K562 (cell line): ENCODE results near the gene UPF1. TPM values are rescaled to one million over a fixed set of nuclear protein-coding genes. Genes with fewer than 3 reads are reported as not detected.

ENCODE experiments used
- ATAC-seq: fragments of 200-7000 bp; cut with Tn5 transposase; 3 replicates; pipeline ENCODE4 v1.9.1; 2020; ENCODE audit warnings: moderate library complexity
- BruUV-seq: library from RNA; stranded (reverse); fragments of 400-500 nt; replicated peaks from 2 replicates; lab custom pipeline; 2021; lab: Mats Ljungman, UMichigan
- CTCF ChIA-PET: fragments of 300-600 bp; formaldehyde crosslinking; extraction: SDS; loops from one replicate; lab custom pipeline; 2021; ENCODE audit warnings: low intra/inter-chr PET ratio; lab: Yijun Ruan, JAX
- POLR2A ChIA-PET: fragments of 300-600, 350-650 bp; sonication (Branson Sonifier 250); formaldehyde crosslinking; extraction: SDS; loops from one replicate; lab custom pipeline; 2021; ENCODE audit warnings: antibody characterized with exemption, inconsistent platforms; lab: Yijun Ruan, JAX
- DNase-seq, 4 experiments: peaks; one replicate each; pipeline versions ENCODE4 v3.0.0 to v3.0.0-alpha.2; 2011 to 2018; ENCODE audit warnings: low spot score in 3 of 4, mixed read lengths in 3 of 4; ENCODE audit errors: extremely low read depth in 1 of 4
- FAIRE-seq: peaks from 2 replicates; lab custom pipeline; 2011; peaks lifted over from hg19 to GRCh38; lab: Jason Lieb, UNC
- H2AFZ ChIP-seq: 2 replicates; pipeline ENCODE4 v1.6.0; 2011; ENCODE audit warnings: low read depth, low read length, control low read depth, inconsistent platforms
- H3K27ac ChIP-seq: fragments of 200-600 bp; 3 replicates; pipeline ENCODE4 v1.8.0; 2011; ENCODE audit warnings: low read depth, mild to moderate bottlenecking, control low read depth, inconsistent platforms, low read length, moderate library complexity, mixed read lengths; ENCODE audit errors: extremely low read depth
- H3K27me3 ChIP-seq, 2 experiments: fragments of 300-600 bp in 1 of 2; 2 replicates in 1 of 2; 3 replicates in 1 of 2; pipeline versions ENCODE4 v1.6.0 to v1.8.0; 2011; ENCODE audit warnings: inconsistent platforms in 2 of 2, low read length in 2 of 2, mild to moderate bottlenecking in 1 of 2, mixed read lengths in 1 of 2, moderate library complexity in 1 of 2; ENCODE audit not compliant: control insufficient read depth in 2 of 2, insufficient read depth in 2 of 2
- H3K36me3 ChIP-seq: fragments of 300-600 bp; 3 replicates; pipeline ENCODE4 v1.8.0; 2011; ENCODE audit warnings: mild to moderate bottlenecking, low read length, inconsistent platforms; ENCODE audit not compliant: control insufficient read depth, insufficient read depth
- H3K4me1 ChIP-seq, 2 experiments: fragments of 200-600 bp in 1 of 2; replicated peaks in 1 of 2; 2 replicates in 1 of 2; 3 replicates in 1 of 2; pipeline versions ENCODE4 v1.5.1 to v1.8.0; 2011; ENCODE audit warnings: inconsistent platforms in 2 of 2, low read length in 2 of 2, mild to moderate bottlenecking in 1 of 2, mixed read lengths in 1 of 2, moderate library complexity in 1 of 2; ENCODE audit not compliant: control insufficient read depth in 2 of 2, insufficient read depth in 2 of 2
- H3K4me2 ChIP-seq: 2 replicates; pipeline ENCODE4 v1.6.1; 2011; ENCODE audit warnings: low read length, control low read depth, inconsistent platforms, mixed read lengths; ENCODE audit not compliant: insufficient read depth
- H3K4me3 ChIP-seq: fragments of 200-600 bp; sonication (generic), shearing (Covaris generic); 2 replicates; pipeline ENCODE4 v1.5.1; 2016; ENCODE audit warnings: control low read depth, inconsistent platforms
- H3K79me2 ChIP-seq: fragments of 200-600 bp; 3 replicates; pipeline ENCODE4 v1.8.0; 2011; ENCODE audit warnings: low read length, inconsistent platforms; ENCODE audit not compliant: control insufficient read depth, insufficient read depth
- H3K9ac ChIP-seq, 2 experiments: 2 replicates each; pipeline versions ENCODE4 v1.6.0 to v1.6.1; 2011; ENCODE audit warnings: low read depth in 2 of 2, low read length in 2 of 2, control low read depth in 1 of 2, inconsistent platforms in 1 of 2, mild to moderate bottlenecking in 1 of 2, mixed read lengths in 1 of 2; ENCODE audit not compliant: insufficient read depth in 1 of 2
- H3K9me1 ChIP-seq: one replicate; pipeline ENCODE4 v1.6.0; 2011; ENCODE audit warnings: inconsistent platforms, mild to moderate bottlenecking, low read length, moderate library complexity; ENCODE audit not compliant: control insufficient read depth, insufficient read depth
- H3K9me3 ChIP-seq: replicated peaks from 2 replicates; pipeline ENCODE4 v1.5.1; 2011; ENCODE audit warnings: low read depth, low read length, inconsistent platforms; ENCODE audit not compliant: control insufficient read depth, insufficient read depth
- H4K20me1 ChIP-seq: replicated peaks from 2 replicates; pipeline ENCODE4 v1.6.1; 2011; ENCODE audit warnings: low read length, inconsistent platforms, mixed read lengths; ENCODE audit not compliant: control insufficient read depth, insufficient read depth
- ADNP ChIP-seq: fragments of 200-800 bp; sonication (Bioruptor generic); IDR thresholded peaks from 2 replicates; pipeline ENCODE4 v1.6.1; 2016; ENCODE audit warnings: missing genetic modification characterization, missing compliant biosample characterization
- CTBP1 ChIP-seq: fragments of 450-650 bp; IDR thresholded peaks from 2 replicates; pipeline ENCODE4 v1.6.1; 2016; ENCODE audit warnings: borderline replicate concordance
- DACH1 ChIP-seq: fragments of 450-650 bp; IDR thresholded peaks from 2 replicates; pipeline ENCODE4 v1.6.1; 2018; ENCODE audit not compliant: partially characterized antibody
- ELF4 ChIP-seq: fragments of 450-650 bp; formaldehyde crosslinking; IDR thresholded peaks from 2 replicates; pipeline ENCODE4 v1.4.0; 2022; ENCODE audit warnings: missing genetic modification characterization
- ESRRA ChIP-seq: fragments of 450-650 bp; IDR thresholded peaks from 2 replicates; pipeline ENCODE4 v1.6.1; 2014; ENCODE audit warnings: low read depth, mild to moderate bottlenecking, moderate library complexity, borderline replicate concordance
- JUN ChIP-seq, 2 experiments: sonication (generic) in 1 of 2; formaldehyde crosslinking in 1 of 2; IDR thresholded peaks; 2 replicates each; pipeline versions ENCODE4 v1.6.1 to v1.8.0; 2012 to 2022; ENCODE audit warnings: borderline replicate concordance in 2 of 2, mild to moderate bottlenecking in 2 of 2, improper control_type of control experiment in 1 of 2, low read depth in 1 of 2, low read length in 1 of 2, missing genetic modification reagents in 1 of 2
- MXI1 ChIP-seq: IDR thresholded peaks from 2 replicates; pipeline ENCODE4 v1.6.1; 2011; ENCODE audit warnings: low read depth, mild to moderate bottlenecking, improper control_type of control experiment, low read length
- NCOA6 ChIP-seq: fragments of 450-650 bp; IDR thresholded peaks from 2 replicates; pipeline ENCODE4 v1.6.1; 2017; ENCODE audit warnings: mild to moderate bottlenecking
- PHB2 ChIP-seq: fragments of 450-650 bp; IDR thresholded peaks from 2 replicates; pipeline ENCODE4 v1.6.1; 2017; ENCODE audit warnings: low read depth
- PHTF2 ChIP-seq: fragments of 250-450 bp; sonication (Bioruptor Pico); IDR thresholded peaks from 2 replicates; pipeline ENCODE4 v1.5.0; 2021; ENCODE audit warnings: mild to moderate bottlenecking
- POLR2B ChIP-seq: fragments of 450-650 bp; IDR thresholded peaks from 2 replicates; pipeline ENCODE4 v1.6.1; 2018; ENCODE audit warnings: low read depth; ENCODE audit not compliant: partially characterized antibody
- PPARD ChIP-seq: fragments of 250-450 bp; sonication (Bioruptor Pico); IDR thresholded peaks from 2 replicates; pipeline ENCODE4 v1.8.0; 2022; ENCODE audit warnings: inconsistent platforms, mild to moderate bottlenecking, moderate library complexity
- RFX1 ChIP-seq: fragments of 450-650 bp; IDR thresholded peaks from 2 replicates; pipeline ENCODE4 v1.6.1; 2016; ENCODE audit warnings: mild to moderate bottlenecking, moderate library complexity
- SP1 ChIP-seq: sonication (generic); formaldehyde crosslinking; IDR thresholded peaks from 2 replicates; pipeline ENCODE4 v1.8.1; 2022; ENCODE audit warnings: mild to moderate bottlenecking, missing genetic modification reagents
- TFAM ChIP-seq: fragments of 250-450 bp; sonication (Bioruptor Pico); conservative IDR thresholded peaks from 2 replicates; pipeline ENCODE4 v1.5.0; 2021; ENCODE audit warnings: mild to moderate bottlenecking, moderate library complexity
- ZNF175 ChIP-seq: fragments of 200-800 bp; sonication (Bioruptor generic); IDR thresholded peaks from 2 replicates; pipeline ENCODE4 v1.6.1; 2016; ENCODE audit warnings: low read depth, mild to moderate bottlenecking, missing genetic modification characterization, missing compliant biosample characterization
- ZNF232 ChIP-seq: sonication (generic); formaldehyde crosslinking; IDR thresholded peaks from 2 replicates; pipeline ENCODE4 v1.8.0; 2022; ENCODE audit warnings: mild to moderate bottlenecking, missing genetic modification reagents
- WGBS: fragments of 100-300 bp; shearing (Covaris generic); methylation state at CpG from one replicate; pipeline ENCODE4 v1.1.6; 2016; ENCODE audit warnings: low coverage, mixed read lengths; ENCODE audit not compliant: insufficient coverage; ENCODE audit errors: missing lambda C conversion rate; 5-methylcytosine and 5-hydroxymethylcytosine counted together
- in situ Hi-C: fragments of 300-500 bp; cut with MboI; formaldehyde crosslinking; loops from 4 replicates; pipeline ENCODE4 v1.15.0; 2018; ENCODE audit warnings: inconsistent platforms, mixed read lengths
- intact Hi-C: fragments of 100-400 bp; cut with micrococcal nuclease; formaldehyde crosslinking; loops from 2 replicates; pipeline ENCODE4 v1.14.2; 2022
- polyA plus RNA-seq, 8 experiments: library from polyadenylated mRNA; depleted of rRNA in 4 of 8; stranded (reverse) in 5 of 8; unstranded in 3 of 8; fragments of >200 nt; fragmentation: Nextera tagmentation in 2 of 8; fragmentation: Illumina TruSeq in 1 of 8; extraction: Ambion mirVana in 2 of 8; extraction: Trizol in 1 of 8; gene quantifications; 2 replicates each; pipeline versions ENCODE4 v1.2.1 to v1.2.3, GENCODE V29; 2011 to 2014; ENCODE audit warnings: inconsistent platforms in 1 of 8, missing spikeins in 1 of 8
- total RNA-seq, 7 experiments: library from RNA; depleted of rRNA in 6 of 7; stranded (reverse); fragments of >200 nt in 6 of 7; fragmentation: Illumina TruSeq in 2 of 7; extraction: Trizol in 2 of 7; gene quantifications; 2 replicates each; pipeline versions ENCODE4 v1.2.1 to v1.2.3, GENCODE V29; 2011 to 2021; ENCODE audit warnings: low replicate concordance in 1 of 7
- TF ChIP-seq, protein P1 (sequence below), 2 experiments: fragments of 250-450 bp in 1 of 2; fragments of 450-650 bp in 1 of 2; sonication (Bioruptor Pico) in 1 of 2; IDR thresholded peaks; 2 replicates each; pipeline versions ENCODE4 v1.6.1 to v1.8.0; 2016 to 2021; ENCODE audit warnings: mild to moderate bottlenecking in 2 of 2, moderate library complexity in 2 of 2, missing compliant biosample characterization in 1 of 2, missing genetic modification characterization in 1 of 2
- TF ChIP-seq, protein P2 (sequence below): conservative IDR thresholded peaks from 2 replicates; pipeline ENCODE4 v1.6.1; 2011; ENCODE audit warnings: low read depth, mild to moderate bottlenecking, low read length; ENCODE audit not compliant: control insufficient read depth
- TF ChIP-seq, protein P3 (sequence below): fragments of 250-450 bp; sonication (Bioruptor Pico); IDR thresholded peaks from 2 replicates; pipeline ENCODE4 v1.8.0; 2022; ENCODE audit warnings: moderate library complexity, mild to moderate bottlenecking, inconsistent platforms

Gene UPF1
- total and polyA plus RNA-seq, 9 of the 15 experiments (the other 6 are each of a cell fraction or from before 2014, with no cell fraction given), result 0.34 to 103 (median 27.9) TPM

DNA sequence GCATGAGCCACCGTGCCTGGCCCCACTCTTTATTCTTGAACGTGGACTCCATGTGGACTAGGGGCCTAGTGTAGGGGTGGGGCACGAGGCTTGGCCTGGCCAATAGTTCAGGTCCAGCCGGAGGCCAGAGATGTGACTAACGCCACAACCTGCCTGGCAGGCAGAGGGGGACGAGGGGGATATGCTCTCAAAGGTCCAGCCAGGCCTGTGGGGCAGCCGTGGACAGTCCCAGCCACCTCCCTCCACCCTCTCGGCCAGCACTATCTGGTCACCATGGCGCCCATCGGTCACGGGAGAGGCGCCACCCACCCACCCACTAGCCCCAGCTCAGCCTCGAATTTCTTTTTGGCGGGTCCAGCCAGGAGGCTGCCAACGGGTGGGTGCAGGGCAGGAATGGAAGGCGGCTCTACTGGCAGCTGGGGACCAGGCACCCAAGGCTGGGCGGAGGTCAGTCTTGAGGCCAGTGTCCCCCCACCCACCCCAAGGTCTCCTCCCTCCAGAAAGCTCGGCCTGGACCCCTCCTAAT is 66.4 kb downstream of the UPF1 start:
- Histone ChIP-seq H3K4me3 (no peak overlapping the region), H3K36me3 (peaks cover 28% of the 10 kb centered on the region; the same call in 2 of the 3 replicates), H3K27me3 (peaks cover 0 to 5% of the 10 kb centered on the region in 2 experiments; a peak in 1 of 5 replicates), H3K9me3 (no peaks in the 10 kb centered on the region), H3K4me2 (no peak overlapping the region; the same call in 1 of the 2 replicates), H3K4me1 (peaks cover 12 to 66% of the 10 kb centered on the region in 2 experiments), H3K79me2 (no peaks in the 10 kb centered on the region), H3K27ac (no peak overlapping the region), H3K9me1 (peaks cover 3% of the 10 kb centered on the region), H2AFZ (no peak overlapping the region), H4K20me1 (peaks cover 17% of the 10 kb centered on the region), H3K9ac (peak overlapping the region in 1 of 2 experiments; percentile 86; a peak in 2 of 4 replicates)
- ChIA-PET CTCF (no interaction called here), POLR2A (interaction anchor here (0.6 to 1.9 kb wide), 8 partner anchors 9 to 311 kb away, joined by 3 to 9 read pairs (median 4); partner anchors contain the start of genes COPE and DDX49)
- ATAC-seq (peak; percentile 76), FAIRE-seq (no peak), DNase-seq (peak; percentile 62 to 73 (median 72))
- intact Hi-C loops (loop anchor here (5.0 kb wide), 1 partner anchor 239 kb away; the partner anchor contains the start of gene TMEM161A), in situ Hi-C loops (no loop called here)
- no TSS peak for BruUV-seq
- WGBS, result 19% methylated on average over 17 of the region's 18 CpGs
- TF ChIP-seq PHB2 (no peak), PHTF2 (CRISPR knock-in tag) (no peak), ADNP (no peak), RFX1 (peak; percentile 86), JUN (IDR thresholded peaks at IDR 0.05; ENCODE audit: borderline replicate concordance, low read depth, low read length) (no peak), JUN (CRISPR knock-in tag; IDR thresholded peaks at IDR 0.05; ENCODE audit: borderline replicate concordance) (no peak), SP1 (CRISPR knock-in tag) (0 out of 2 replicates have a peak, but pooled peaks have one; percentile 19), DACH1 (no peak), MXI1 (no peak), PPARD (no peak), ZNF175 (CRISPR knock-in tag) (no peak), TFAM (CRISPR knock-in tag) (no peak), ESRRA (no peak), POLR2B (no peak), NCOA6 (no peak), ZNF232 (no peak), CTBP1 (no peak), ELF4 (CRISPR knock-in tag) (no peak)
- TF ChIP-seq, protein P1, sequence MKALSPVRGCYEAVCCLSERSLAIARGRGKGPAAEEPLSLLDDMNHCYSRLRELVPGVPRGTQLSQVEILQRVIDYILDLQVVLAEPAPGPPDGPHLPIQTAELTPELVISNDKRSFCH (CRISPR knock-in tag; IDR thresholded peaks at IDR 0.05), result no peak
- TF ChIP-seq, protein P1 (tag; IDR thresholded peaks at IDR 0.05), result no peak
- TF ChIP-seq, protein P2, sequence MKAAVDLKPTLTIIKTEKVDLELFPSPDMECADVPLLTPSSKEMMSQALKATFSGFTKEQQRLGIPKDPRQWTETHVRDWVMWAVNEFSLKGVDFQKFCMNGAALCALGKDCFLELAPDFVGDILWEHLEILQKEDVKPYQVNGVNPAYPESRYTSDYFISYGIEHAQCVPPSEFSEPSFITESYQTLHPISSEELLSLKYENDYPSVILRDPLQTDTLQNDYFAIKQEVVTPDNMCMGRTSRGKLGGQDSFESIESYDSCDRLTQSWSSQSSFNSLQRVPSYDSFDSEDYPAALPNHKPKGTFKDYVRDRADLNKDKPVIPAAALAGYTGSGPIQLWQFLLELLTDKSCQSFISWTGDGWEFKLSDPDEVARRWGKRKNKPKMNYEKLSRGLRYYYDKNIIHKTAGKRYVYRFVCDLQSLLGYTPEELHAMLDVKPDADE, result no peak
- TF ChIP-seq, protein P3, sequence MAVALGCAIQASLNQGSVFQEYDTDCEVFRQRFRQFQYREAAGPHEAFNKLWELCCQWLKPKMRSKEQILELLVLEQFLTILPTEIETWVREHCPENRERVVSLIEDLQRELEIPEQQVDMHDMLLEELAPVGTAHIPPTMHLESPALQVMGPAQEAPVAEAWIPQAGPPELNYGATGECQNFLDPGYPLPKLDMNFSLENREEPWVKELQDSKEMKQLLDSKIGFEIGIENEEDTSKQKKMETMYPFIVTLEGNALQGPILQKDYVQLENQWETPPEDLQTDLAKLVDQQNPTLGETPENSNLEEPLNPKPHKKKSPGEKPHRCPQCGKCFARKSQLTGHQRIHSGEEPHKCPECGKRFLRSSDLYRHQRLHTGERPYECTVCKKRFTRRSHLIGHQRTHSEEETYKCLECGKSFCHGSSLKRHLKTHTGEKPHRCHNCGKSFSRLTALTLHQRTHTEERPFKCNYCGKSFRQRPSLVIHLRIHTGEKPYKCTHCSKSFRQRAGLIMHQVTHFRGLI, result no peak
